Measurements from ENCODE around the gene NCAPD2. TPM values are rescaled to one million over a fixed set of nuclear protein-coding genes. Genes with fewer than 3 reads are reported as not detected.

NCAPD2 gene
- total RNA-seq, 1 experiment from 2014 or later, result 114 TPM

GRCh38 chr12:6457220-6457945 is 36.5 kb upstream of the NCAPD2 start:
- WGBS (ENCODE audit: extremely low coverage, insufficient read length, low lambda C conversion rate), result no CpG with 5 or more reads among the region's 12 CpGs
- Histone ChIP-seq H3K14ac (ENCODE audit: insufficient read depth, low read length) (no peak overlapping the region), H3K27ac (ENCODE audit: insufficient read length, low read depth, low read length) (no peak overlapping the region), H2AK5ac (ENCODE audit: insufficient read length, low read length) (no peak overlapping the region), H3K18ac (ENCODE audit: insufficient read length, low read depth, low read length) (no peak overlapping the region), H3K79me2 (ENCODE audit: insufficient read depth, low read length) (no peaks in the 10 kb centered on the region), H3K23ac (ENCODE audit: insufficient read length, low read depth, low read length) (no peak overlapping the region), H3K4ac (ENCODE audit: low read depth, low read length) (no peak overlapping the region), H4K8ac (replicated peaks; ENCODE audit: insufficient read length, low read depth, low read length) (no peak overlapping the region), H3K9me3 (ENCODE audit: control insufficient read depth, low read depth, low read length) (no peaks in the 10 kb centered on the region), H2BK12ac (ENCODE audit: insufficient read length, low read depth, low read length) (no peak overlapping the region), H2BK15ac (ENCODE audit: low read depth, low read length) (no peak overlapping the region), H4K20me1 (ENCODE audit: control insufficient read depth, insufficient read depth, insufficient read length) (no peaks in the 10 kb centered on the region), H2BK120ac (ENCODE audit: low read depth, low read length, poor library complexity, severe bottlenecking) (no peak overlapping the region), H3K4me2 (ENCODE audit: insufficient read depth, insufficient read length, low read length) (no peak overlapping the region), H4K91ac (ENCODE audit: insufficient read length, low read depth, low read length) (no peak overlapping the region), H4K5ac (ENCODE audit: insufficient read length, low read depth, low read length) (no peak overlapping the region), H3K56ac (ENCODE audit: insufficient read length, low read depth, low read length) (no peak overlapping the region), H3K27me3 (ENCODE audit: insufficient read depth, low read length) (no peaks in the 10 kb centered on the region), H3K4me1 (ENCODE audit: insufficient read depth, low read length) (no peaks in the 10 kb centered on the region), H2AFZ (ENCODE audit: low read length) (no peak overlapping the region), H3K9ac (ENCODE audit: extremely low read depth, insufficient read length, low read length) (no peak overlapping the region), H3K23me2 (ENCODE audit: insufficient read length, low read depth, low read length, poor library complexity, severe bottlenecking) (peaks cover under 1% of the 10 kb centered on the region), H3K79me1 (ENCODE audit: insufficient read depth, low read depth, low read length, poor library complexity, severe bottlenecking) (no peaks in the 10 kb centered on the region), H2BK20ac (ENCODE audit: low read depth, low read length, poor library complexity, severe bottlenecking) (no peak overlapping the region), H2BK5ac (ENCODE audit: insufficient read length, low read length) (no peak overlapping the region), H3T11ph (ENCODE audit: low read length) (no peak overlapping the region)
- Mint-ChIP-seq H3K4me1 (peaks cover 11 to 18% of the 10 kb centered on the region in 2 experiments), H3K36me3 (ENCODE audit: insufficient read depth in 1 of 3, low read depth in 3 of 3) (peaks cover 15 to 37% (median 35%) of the 10 kb centered on the region in 3 experiments; a peak in 6 of 7 replicates), H3K27me3 (ENCODE audit: low read depth) (no peaks in the 10 kb centered on the region), H3K4me3 (no peak overlapping the region), H3K9me3 (no peaks in the 10 kb centered on the region), H3K27ac (no peak overlapping the region; a peak in 1 of 7 replicates)
- TF ChIP-seq CTCF (conservative IDR thresholded peaks at IDR 0.05), result no peak
- no peak for DNase-seq

All from H9 (cell line).